GM19324 (cell line): Measurements from ENCODE around the gene MECP2.
A peak's percentile ranks its signal among the peaks of the same experiment; 100 is the strongest.
"Not testable (repeated sequence)": the region's sequence is repeated elsewhere in the genome, so short reads cannot be mapped to it uniquely, and the experiment has no call there.

Source experiments
- ATAC-seq: cut with Tn5 transposase; IDR thresholded peaks from one replicate; pipeline ENCODE4 v1.9.1; 2021; ENCODE audit warnings: mild to moderate bottlenecking, moderate library complexity; ENCODE audit not compliant: unreplicated experiment, low FRiP score

Gene MECP2

DNA sequence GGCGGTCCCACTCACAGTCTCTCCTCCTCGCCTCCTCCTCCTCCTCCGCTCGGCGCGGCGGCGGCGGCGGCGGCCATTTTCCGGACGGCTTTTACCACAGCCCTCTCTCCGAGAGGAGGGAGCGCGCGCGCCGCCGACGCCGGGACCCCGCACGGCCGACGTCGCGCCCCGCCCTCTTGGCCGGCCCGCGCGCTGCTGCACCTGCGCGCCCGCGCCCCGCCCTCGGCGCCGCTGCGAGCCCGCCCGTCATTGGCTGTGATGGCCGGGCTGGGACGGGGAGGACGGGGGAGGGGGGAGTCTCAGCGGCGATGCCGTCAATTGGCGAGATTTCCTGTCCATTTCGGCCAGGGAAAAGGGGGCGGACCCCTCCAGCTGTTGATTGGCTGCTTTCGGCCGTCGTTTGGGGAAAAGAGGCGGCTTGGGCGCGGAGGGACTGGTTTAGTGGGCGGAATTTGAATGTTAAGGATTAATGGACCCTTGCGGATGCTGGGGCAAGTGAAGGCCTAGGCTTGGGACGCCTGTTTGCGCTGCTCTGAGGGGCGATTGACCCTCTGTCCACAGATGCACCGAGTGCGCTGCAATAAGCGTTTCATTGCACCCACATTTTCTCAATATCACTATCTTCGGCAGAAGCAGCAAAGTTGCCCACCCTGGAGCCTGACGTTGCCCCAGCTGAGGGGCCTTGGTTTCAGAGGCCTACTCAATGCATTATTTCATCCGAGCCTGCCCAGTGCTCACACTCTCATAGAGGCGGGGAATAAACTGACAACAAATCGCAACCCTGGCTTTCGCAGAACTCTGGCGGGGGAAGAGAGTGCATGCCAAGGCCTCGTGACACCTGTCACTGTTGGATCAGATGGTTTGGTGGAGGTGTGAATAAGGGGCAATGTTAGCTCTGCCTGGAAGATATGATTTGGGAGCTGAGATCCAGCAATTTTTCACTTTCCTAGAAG, at the start of gene MECP2:
MECP2 (minus strand) TSS at position 129 of the 953 bp plus-strand sequence.
- ATAC-seq: peak; percentile 96

- not testable (repeated sequence) for ATAC-seq
Observed at GRCh38 chrX:154144010-154144409, 46.5 kb upstream of the MECP2 start, which contains the start of gene OPN1LW. Gene OPN1LW, plus strand, starts transcription at chrX:154144243. Its CDS starts 41 bp downstream, at chrX:154144284.

DNA sequence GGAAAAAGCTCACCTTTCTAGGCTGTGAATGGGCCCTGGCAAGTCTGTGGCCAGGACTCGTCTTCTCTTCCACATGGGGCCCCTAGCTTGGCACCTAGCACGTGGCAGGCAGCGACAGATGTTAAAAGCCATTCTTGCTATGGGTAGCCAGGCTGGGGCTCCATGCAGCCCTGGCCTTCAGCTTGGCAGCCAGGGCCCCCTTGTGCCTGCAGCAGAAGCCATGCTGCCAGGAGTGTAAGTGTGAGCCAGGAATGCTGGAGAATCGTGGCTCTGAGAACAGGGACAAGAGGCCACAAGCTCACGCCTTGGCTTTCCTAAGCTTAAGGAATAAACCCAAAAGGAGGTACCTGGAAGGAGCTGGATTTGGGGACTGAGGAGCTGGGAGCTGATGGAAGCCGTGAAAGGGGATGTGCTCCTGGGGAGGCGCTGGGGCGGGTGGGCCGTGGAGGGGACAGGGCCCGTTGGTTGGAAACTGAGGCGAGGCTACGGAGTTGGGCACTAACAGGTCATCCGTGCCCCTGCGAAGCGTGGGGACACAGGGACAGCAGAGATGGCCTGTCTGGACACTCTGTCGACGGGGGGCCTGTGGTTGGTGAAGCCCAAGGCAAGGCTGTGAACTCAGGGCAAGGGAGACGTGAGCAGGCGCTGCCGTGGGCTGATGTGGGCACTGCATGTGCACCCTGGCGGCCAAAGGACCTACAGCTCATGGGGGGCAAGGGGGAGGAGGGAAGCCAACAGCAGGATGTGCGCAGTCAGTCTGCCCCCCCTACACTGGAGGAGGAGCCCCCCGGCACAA, 45.6 kb upstream of the MECP2 start:
- ATAC-seq: no peak

DNA sequence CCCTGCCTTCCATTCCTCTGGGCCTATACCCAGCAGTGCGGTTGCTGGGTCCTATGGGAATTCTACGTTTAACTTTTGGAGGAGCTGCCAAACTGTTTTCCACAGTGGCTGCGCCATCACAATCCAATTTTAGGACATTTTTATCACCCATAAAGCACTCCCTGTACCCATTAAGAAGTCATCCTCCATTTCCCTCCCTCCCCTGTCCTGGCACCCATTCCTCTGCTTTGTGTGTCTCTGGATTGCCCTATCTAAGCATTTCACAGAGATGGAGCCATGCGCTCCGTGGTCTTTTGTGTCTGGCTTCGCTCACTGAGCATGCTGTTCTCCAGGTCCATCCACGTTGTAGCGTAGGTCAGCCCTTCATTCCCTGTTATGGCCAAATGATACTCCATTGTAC, 44.9 kb upstream of the MECP2 start:
- ATAC-seq: no peak

GRCh38 chrX:154140742-154141141, 43.2 kb upstream of the MECP2 start:
- no peak for ATAC-seq

- ATAC-seq: no peak
Observed at GRCh38 chrX:154140206-154140605, 42.7 kb upstream of the MECP2 start.

DNA sequence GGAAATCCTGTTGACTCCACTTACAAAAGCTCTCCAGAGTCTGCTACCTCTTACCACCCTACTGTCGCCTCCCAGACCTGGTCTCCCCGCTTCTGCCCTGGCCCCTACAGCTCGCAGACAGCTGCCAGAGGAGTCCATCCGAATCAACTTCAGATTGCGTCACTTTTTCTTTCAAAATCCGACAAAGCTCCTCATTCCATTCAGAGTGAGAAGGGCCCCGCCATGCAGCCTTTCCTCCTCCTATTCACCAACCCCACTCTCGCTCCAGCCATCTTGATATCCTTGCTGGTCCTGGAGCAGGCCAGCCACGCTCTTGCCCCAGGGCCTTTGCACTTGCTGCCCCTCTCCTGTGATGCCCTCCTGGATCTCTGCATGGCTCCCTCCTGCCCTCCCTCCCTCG, 41.3 kb upstream of the MECP2 start:
- ATAC-seq: no peak

GRCh38 chrX:154136627-154137161, 39.2 kb upstream of the MECP2 start:
- no peak for ATAC-seq

DNA sequence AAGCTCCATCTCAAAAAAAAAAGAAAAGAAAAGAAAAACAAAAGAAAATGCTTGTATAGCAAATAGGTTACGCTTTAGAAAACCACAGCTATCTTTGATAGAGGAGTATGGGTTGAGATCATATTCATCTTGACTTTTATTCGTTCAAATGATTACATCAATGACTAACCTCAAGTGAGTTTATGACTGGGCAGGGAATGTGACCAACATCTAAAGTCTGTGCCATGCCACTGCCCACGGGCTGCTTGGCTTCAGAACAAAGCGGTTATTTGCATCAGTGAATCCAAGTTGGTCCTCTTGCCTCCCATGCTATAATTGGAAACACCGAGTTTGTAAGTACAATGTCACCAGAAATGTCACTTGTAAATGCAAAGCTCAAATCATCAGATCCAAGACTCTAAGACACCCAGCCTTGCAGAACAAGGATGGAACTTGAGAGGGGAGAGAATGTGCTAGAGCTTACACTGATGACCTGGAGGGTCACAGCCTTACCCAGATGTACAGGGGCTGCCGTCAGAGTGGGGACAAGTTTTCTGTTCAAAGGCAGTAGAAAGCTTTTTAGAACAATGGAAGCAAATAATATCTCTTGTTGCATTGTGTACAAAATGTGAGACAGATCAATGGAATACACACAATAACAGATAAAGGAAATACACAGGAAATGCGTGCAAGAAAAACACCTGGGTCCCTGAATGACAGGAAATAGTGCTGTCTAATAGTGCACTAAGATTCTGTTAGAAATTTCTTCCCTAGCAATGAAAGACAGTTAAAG, 38.1 kb upstream of the MECP2 start:
- ATAC-seq: no peak

- ATAC-seq: no peak
Observed at GRCh38 chrX:154132366-154132765, 34.8 kb upstream of the MECP2 start.

- no peak for ATAC-seq
Observed at GRCh38 chrX:154131955-154132354, 34.4 kb upstream of the MECP2 start.

- ATAC-seq: no peak
Observed at GRCh38 chrX:154126101-154126500, 28.6 kb upstream of the MECP2 start.

GRCh38 chrX:154125391-154126040, 28.0 kb upstream of the MECP2 start:
- no peak for ATAC-seq

GRCh38 chrX:154123241-154124219, 26.0 kb upstream of the MECP2 start:
- ATAC-seq: no peak

GRCh38 chrX:154121961-154122360, 24.4 kb upstream of the MECP2 start:
- ATAC-seq: no peak

- no peak for ATAC-seq
Observed at GRCh38 chrX:154121207-154121606, 23.7 kb upstream of the MECP2 start.

DNA sequence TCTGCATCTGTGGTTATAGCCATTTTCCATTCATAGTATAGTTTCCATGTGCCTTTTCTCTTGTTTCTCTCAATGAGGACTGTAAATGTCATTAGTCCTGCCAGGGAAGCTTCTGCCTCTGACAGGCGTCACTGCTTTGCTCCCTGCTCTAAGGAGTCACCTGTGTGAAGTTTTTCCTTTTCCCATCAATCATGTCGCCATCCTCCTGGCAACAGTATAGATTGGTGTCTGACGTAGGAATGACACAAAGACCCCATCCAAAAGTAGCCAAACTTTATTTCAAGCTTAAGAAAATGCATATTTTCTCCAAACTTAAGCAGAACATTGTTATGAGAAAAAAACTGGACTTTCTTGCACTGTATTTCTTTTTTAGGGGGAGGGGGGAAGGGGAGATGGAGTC, 23.1 kb upstream of the MECP2 start:
- ATAC-seq: no peak

DNA sequence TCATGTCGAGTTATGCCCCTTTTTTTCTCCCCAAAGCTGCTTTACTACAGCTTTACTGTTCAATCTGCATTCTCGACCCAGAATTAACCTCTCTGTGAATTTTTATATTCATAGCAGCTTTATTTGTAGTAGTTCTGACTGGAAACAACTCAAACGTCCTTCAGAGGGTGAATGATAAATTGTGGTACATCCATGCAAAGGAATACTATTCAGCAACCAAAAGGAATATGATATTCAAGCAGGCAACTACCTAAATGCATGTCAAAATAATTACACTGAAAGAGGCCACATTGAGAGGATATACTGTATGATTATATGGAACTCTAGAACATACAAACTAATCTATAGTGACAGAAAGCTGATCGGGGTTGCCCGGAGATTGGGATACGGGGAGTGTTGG, 20.0 kb upstream of the MECP2 start:
- ATAC-seq: no peak
